ENCODE results near the gene ZNF846. TPM values are rescaled to one million over a fixed set of nuclear protein-coding genes. Genes with fewer than 3 reads are reported as not detected.
"Not testable (repeated sequence)": the region's sequence is repeated elsewhere in the genome, so short reads cannot be mapped to it uniquely, and the experiment has no call there.

The ZNF846 gene
- total RNA-seq, 6 experiments from 2014 or later: 2.8 to 4.6 (median 4.0) TPM

- Histone ChIP-seq H3K4me1 (no peaks in the 10 kb centered on the region), H3K27ac (no peak overlapping the region), H3K4me3 (no peak overlapping the region), H3K9me3 (no peaks in the 10 kb centered on the region), H3K36me3 (no peaks in the 10 kb centered on the region), H3K27me3 (no peaks in the 10 kb centered on the region)
- ATAC-seq: no peak
- no peak for DNase-seq
- intact Hi-C loops (cut with DNase I): no loop called here
- WGBS (ENCODE audit: insufficient coverage, low coverage, low lambda C conversion rate, missing lambda C conversion rate): 52% methylated on average over 3 of the region's 4 CpGs
- TF ChIP-seq POLR2A (IDR thresholded peaks at IDR 0.05) (no peak), CTCF (IDR thresholded peaks at IDR 0.05) (no peak)
Observed at GRCh38 chr19:9729162-9729561, 39.4 kb downstream of the ZNF846 start.

DNA sequence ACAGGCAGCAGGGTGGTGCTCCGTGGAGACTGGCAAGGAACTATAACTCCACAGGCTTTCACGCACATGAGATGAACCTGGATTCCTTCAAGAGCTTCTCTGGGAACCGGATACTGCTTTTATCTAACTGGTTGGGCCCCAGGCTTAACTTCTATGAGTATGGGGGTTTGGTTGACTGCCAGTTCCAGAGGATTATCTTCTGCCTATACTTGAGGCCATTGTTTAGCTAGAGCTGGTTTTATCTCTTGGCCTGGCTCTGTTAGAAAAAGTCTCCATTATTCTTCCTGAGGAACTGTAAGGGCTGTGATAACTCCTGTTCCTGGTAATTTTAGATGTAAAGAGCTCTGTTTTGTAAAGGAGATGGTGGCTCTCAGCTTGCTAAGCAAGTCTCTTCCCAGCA, 40.9 kb downstream of the ZNF846 start:
- Histone ChIP-seq H3K4me3 (no peak overlapping the region), H3K36me3 (no peaks in the 10 kb centered on the region), H3K27me3 (no peaks in the 10 kb centered on the region), H3K9me3 (no peaks in the 10 kb centered on the region), H3K27ac (no peak overlapping the region), H3K4me1 (no peaks in the 10 kb centered on the region)
- DNase-seq: no peak
- peak in 1 of 4 donors; percentile 18 for ATAC-seq
- intact Hi-C loops (cut with DNase I): no loop called here
- no peak for TF ChIP-seq POLR2A (IDR thresholded peaks at IDR 0.05)
- no peak for TF ChIP-seq CTCF (IDR thresholded peaks at IDR 0.05)
- WGBS (ENCODE audit: insufficient coverage, low coverage, low lambda C conversion rate, missing lambda C conversion rate): 14% methylated on average over 1 of the region's 3 CpGs

- H3K27ac ChIP-seq; DNase-seq; intact Hi-C loops (cut with DNase I); H3K36me3 ChIP-seq; H3K4me1 ChIP-seq; ATAC-seq; H3K27me3 ChIP-seq; H3K4me3 ChIP-seq; H3K9me3 ChIP-seq: not testable (repeated sequence)
- WGBS (ENCODE audit: insufficient coverage, low coverage, low lambda C conversion rate, missing lambda C conversion rate): 78% methylated on average over 9 of the region's 13 CpGs
Observed at GRCh38 chr19:9725508-9726201, 42.9 kb downstream of the ZNF846 start.

DNA sequence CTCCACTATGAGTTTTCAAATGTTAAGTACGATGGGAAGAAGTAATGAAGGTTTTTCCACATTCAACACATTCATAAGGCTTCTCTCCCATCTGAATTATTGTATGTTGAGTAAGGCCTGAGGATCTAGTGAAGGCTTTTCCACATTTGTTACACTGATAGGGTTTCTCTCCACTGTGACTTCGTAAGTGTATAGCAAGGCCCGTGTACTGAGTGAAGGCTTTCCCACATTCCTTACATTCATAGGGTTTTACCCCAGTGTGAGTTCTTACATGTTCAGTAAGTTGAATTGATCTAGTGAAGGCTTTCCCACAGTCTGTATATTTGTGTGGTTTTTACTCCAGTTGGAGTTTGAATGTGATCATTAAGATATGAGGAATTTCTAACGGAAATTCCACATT, 44.4 kb downstream of the ZNF846 start:
- ATAC-seq: no peak
- no peaks in the 10 kb centered on the region for H3K9me3 ChIP-seq
- intact Hi-C loops (cut with DNase I): no loop called here
- no peaks in the 10 kb centered on the region for H3K27me3 ChIP-seq
- H3K4me1 ChIP-seq: no peaks in the 10 kb centered on the region
- DNase-seq: no peak
- H3K36me3 ChIP-seq: no peaks in the 10 kb centered on the region
- 76% methylated on average over 4 of the region's 4 CpGs for WGBS (ENCODE audit: insufficient coverage, low coverage, low lambda C conversion rate, missing lambda C conversion rate)
- no peak overlapping the region for H3K27ac ChIP-seq
- H3K4me3 ChIP-seq: no peak overlapping the region
- TF ChIP-seq CTCF (IDR thresholded peaks at IDR 0.05) (no peak), POLR2A (IDR thresholded peaks at IDR 0.05) (no peak)

DNA sequence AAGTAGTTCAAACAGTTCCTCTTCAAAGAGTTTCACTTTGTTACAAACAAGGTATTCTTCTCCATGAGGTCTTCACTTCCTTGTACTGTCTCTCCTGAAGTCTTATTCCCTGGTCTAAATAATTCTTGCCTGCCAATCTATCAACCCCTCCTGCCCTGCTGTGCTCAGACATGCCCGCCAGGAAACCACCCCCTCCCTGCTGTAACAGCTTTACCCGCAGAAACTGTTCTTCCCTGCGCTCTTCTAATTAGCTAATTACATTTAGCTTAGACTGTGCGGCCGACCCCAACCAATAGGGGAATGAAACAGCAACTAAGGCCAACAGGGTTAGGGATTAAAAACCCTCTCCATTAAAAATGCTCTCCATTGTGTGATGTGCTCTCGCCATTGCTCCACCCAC, 46.7 kb downstream of the ZNF846 start:
- no peaks in the 10 kb centered on the region for H3K36me3 ChIP-seq
- H3K27ac ChIP-seq: no peak overlapping the region
- DNase-seq: no peak
- intact Hi-C loops (cut with DNase I): no loop called here
- H3K4me3 ChIP-seq: no peak overlapping the region
- 27% methylated on average over 5 of the region's 6 CpGs for WGBS (ENCODE audit: insufficient coverage, low coverage, low lambda C conversion rate, missing lambda C conversion rate)
- H3K4me1 ChIP-seq: no peaks in the 10 kb centered on the region
- H3K27me3 ChIP-seq: no peaks in the 10 kb centered on the region
- TF ChIP-seq POLR2A (IDR thresholded peaks at IDR 0.05) (no peak), CTCF (IDR thresholded peaks at IDR 0.05) (no peak)
- H3K9me3 ChIP-seq: no peaks in the 10 kb centered on the region
- no peak for ATAC-seq

Measured in right lobe of liver (tissue), 6 donors.